Activated CD8-positive, alpha-beta memory T cell treated with anti-CD3 and anti-CD28 coated beads, Interleukin-2, amount 50 U/mL, for 1 hour (primary cell): ENCODE measurements around the gene ERVK3-1.

ENCODE experiments used
- DNase-seq: peaks from one replicate; pipeline ENCODE4 v3.0.0-alpha.2; 2020; ENCODE audit errors: extremely low read depth

Gene ERVK3-1

DNA sequence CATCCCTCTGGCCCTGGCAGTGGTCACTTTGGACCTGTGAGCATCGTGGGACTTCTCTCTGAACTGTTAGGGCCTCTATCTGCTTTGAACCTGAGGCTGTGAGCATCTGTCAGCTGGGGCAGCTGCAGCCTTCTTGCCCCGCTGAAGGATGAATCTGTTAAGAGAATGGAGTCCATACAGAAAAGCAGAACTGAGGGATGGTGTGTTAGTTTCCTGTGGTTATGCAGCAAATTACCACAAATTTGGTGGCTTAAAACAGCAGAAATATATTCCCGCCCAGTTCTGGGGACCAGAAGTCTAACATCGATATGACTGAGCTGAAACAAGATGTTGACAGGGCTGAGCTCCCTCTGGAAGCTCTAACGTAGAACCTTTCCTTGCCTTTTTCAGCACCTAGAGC, 59.0 kb downstream of the ERVK3-1 start:
- no peak for DNase-seq
